Erythroblast (primary cell): Measurements from ENCODE around the gene GNG2.

Experiments
- DNase-seq, 2 experiments: peaks; one replicate each; lab custom pipeline; 2025; lab: John Stamatoyannopoulos, UW
- GATA1 ChIP-seq: IDR thresholded peaks from 2 replicates; pipeline ENCODE4 v1.6.1; 2011; ENCODE audit warnings: low read depth, mild to moderate bottlenecking, control low read depth, low read length, moderate library complexity
- POLR2A ChIP-seq: IDR thresholded peaks from 2 replicates; pipeline ENCODE4 v1.6.1; 2011; ENCODE audit warnings: mild to moderate bottlenecking, low read length

The GNG2 gene

DNA sequence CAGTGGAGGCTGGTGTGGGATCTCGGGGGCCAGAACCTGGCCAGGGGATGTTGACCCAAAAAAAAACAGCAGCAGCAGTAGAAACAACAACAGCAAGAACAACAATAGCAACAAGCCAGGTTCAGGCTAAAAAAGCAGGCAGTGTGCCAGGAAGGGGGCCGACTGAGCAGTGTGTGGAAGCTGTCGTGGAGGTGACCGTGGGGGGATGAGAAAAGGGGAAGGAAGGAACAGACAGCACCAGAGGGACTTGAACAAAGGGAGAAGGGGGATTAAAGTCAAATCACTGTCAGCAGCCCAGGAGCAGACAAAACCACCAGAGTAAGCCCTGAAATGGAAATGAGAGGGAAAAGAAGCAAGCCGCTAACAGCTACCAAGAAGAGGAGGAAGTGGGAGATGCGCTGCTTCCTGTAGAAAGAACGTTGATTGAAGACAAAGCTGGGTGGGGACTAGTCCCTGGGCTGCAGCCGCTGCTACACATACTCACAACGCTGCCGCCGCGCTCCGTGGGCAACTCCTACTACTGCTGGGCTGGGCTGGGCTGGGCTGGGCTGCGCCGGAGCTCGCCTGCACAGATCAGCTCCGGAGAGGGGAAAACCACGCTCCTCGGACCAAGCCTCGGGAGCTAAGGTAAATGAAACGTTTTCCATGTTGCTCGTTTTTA is at the start of gene GNG2:
TSS of gene GNG2 (plus strand) at position 449 of the 661 bp plus-strand sequence. CDS start 90,067 bp downstream, outside the sequence.
- TF ChIP-seq GATA1 (no peak), POLR2A (peak; percentile 66)
- DNase-seq: peak; percentile 67 to 71

DNA sequence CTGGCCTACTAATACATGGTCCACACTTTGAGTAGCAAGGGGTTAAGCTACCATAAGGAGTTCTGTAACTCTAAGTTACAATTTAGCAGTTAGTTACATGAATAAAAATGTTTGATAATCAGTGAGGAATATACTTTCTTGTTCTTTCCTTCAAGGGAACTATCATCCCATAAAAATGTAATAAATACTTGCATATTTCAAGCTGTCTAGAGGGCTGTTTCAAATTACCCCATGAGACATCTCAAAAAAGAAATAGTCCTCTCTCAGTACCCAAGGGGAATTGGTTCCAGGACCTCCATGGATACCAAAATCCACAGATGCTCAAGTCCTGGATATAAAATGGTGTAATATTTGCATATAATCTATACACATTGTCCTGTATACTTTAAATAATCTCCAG is 48.7 kb upstream of the GNG2 start:
- no peak for DNase-seq
- TF ChIP-seq GATA1 (no peak), POLR2A (no peak)

GRCh38 chr14:51816031-51816430 is 44.4 kb upstream of the GNG2 start:
- no peak for DNase-seq
- TF ChIP-seq GATA1: no peak
- no peak for TF ChIP-seq POLR2A

DNA sequence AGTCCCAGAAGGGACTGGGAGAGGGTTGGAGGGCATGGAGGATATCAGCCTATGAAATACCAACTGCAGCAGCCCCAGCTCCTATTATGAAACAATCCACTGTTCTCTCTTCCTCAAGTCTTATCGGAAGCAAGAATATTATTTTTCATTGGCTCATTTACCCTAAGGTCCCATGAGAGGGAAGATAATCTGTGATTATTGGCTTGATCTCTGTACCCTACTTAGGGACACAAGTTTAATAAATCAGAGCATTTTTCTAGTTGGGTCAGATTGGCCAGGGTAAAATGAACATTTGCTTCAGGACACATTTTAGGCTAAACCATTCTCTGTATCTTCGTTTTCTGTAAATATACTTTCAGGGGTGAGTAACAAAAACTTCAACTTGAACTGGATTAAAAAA is 43.1 kb upstream of the GNG2 start:
- TF ChIP-seq GATA1 (no peak), POLR2A (no peak)
- no peak for DNase-seq

DNA sequence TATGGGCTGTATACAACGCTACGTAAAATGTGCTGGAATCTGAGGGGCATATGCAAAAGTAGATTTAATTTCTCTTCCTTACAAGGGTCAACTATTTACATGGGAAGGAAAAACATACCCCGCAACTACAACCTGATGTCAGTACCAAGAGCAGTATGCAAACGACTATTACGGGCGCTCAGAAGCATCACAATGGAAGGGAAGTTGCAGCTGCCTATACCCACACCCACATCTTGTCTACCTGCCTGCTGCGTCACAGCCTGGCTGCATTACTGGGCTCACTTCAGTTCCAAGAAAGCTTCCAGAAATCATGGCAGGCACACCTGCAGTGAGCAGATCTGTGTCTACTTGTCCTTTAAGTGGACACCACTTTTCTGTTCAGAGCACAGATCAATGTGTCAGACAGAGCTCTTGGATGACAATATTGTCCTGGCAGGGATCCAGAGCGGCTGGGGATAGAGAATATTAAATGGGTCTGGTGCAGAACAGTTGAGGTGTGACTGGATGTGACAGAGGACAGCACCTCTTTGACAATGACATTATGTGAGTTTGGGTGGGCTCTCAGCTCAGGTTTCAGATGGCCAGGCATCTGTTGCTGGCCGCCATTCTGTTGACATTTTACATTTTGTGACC is 41.5 kb upstream of the GNG2 start:
- no peak for DNase-seq
- no peak for TF ChIP-seq GATA1
- TF ChIP-seq POLR2A: no peak

GRCh38 chr14:51821822-51822221 is 38.6 kb upstream of the GNG2 start:
- no peak for DNase-seq
- no peak for TF ChIP-seq GATA1

GRCh38 chr14:51822499-51822898 is 37.9 kb upstream of the GNG2 start:
- DNase-seq: no peak
- no peak for TF ChIP-seq GATA1
- no peak for TF ChIP-seq POLR2A

GRCh38 chr14:51823706-51824105 is 36.7 kb upstream of the GNG2 start:
- no peak for TF ChIP-seq POLR2A
- no peak for TF ChIP-seq GATA1
- DNase-seq: no peak

GRCh38 chr14:51824191-51824590 is 36.2 kb upstream of the GNG2 start:
- DNase-seq: no peak
- TF ChIP-seq POLR2A: no peak
- TF ChIP-seq GATA1: no peak

DNA sequence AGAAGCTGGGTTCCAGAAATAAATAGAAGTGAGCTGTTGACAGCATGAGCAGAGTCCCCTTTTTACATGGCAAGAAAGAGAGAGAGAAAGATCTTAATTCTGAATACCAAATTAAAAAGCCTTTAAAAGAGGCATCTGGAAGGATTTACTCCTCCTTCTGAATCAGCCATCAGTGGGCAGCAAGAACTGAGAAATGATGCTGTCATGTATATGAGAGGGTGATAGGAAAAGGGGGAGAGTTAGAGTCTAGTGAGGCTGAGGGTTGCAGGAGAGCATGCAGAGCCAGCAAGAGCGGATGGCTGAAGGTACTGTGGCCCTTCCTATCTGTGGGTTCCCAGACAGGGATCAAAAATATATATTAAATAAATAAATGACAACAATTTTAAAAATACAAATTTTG is 34.5 kb upstream of the GNG2 start:
- no peak for TF ChIP-seq POLR2A
- TF ChIP-seq GATA1: no peak
- DNase-seq: no peak

DNA sequence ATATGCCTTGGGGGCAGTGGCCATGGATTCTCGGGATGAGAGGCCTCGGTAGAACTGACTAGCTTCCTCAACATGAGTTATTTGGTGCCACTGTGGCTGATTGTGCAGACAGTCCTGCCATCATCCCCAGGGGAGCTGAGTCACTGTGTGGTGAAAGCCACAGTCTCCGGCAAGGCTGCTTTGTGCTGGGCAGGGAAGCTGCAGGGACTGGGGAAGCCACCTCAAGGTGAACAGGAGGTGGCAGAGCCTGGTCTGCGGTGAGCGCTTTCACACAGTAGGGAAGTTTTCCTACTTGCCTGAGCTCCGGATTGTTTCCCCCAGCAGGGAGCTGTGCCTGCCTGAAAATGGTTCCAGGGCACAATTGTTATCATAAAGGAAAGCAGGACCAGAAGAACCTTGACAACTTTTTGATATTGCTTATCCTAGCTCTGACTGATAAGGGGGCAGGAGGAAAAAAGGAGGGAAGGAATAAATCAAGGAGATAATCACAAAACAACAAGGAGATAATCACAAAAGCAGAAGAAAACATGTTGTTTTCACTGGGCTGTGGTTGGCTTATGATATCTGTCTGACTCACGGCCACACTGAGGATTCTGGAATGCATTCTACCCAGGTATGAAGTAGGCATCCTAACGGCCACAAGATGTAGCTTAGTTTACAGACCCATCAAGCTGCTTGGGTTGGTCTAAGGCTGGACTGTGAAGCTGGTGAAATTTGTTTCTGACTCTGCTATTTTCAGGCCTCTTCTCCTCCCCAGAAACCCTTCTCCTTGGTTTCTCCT is 32.2 kb upstream of the GNG2 start:
- TF ChIP-seq GATA1 (no peak), POLR2A (no peak)
- peak; percentile 18 to 35 for DNase-seq

GRCh38 chr14:51834240-51834639 is 26.2 kb upstream of the GNG2 start:
- TF ChIP-seq POLR2A (no peak), GATA1 (no peak)
- DNase-seq: no peak

DNA sequence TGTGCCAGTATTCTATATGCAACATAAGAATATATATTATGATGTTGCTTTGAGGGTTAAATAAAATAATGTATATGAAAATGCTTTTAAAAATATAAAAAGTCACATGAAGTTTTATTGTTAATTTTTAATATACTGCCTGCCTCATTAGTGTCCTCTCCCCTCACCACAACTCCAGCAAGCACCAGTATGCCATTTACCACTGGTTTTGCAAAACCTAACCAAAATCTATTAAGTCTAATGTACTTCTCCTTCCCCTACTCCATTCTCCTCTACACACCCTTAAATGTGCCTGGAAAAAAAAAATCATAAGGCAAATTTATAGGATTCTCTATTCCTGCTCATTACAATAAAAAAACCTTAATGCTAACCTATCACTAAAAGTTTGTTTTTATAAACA is 24.0 kb upstream of the GNG2 start:
- no peak for TF ChIP-seq GATA1
- TF ChIP-seq POLR2A: no peak
- no peak for DNase-seq
